GM12892 (cell line): ENCODE results near the gene CDHR3.

ENCODE experiments used
- POLR2A ChIP-seq: IDR thresholded peaks from 2 replicates; pipeline ENCODE4 v1.6.1; 2011; ENCODE audit warnings: low read depth, low read length, control low read depth
- TAF1 ChIP-seq: IDR thresholded peaks from 2 replicates; pipeline ENCODE4 v1.6.1; 2011; ENCODE audit warnings: low read depth, mild to moderate bottlenecking, control low read depth, low read length, borderline replicate concordance

DNA sequence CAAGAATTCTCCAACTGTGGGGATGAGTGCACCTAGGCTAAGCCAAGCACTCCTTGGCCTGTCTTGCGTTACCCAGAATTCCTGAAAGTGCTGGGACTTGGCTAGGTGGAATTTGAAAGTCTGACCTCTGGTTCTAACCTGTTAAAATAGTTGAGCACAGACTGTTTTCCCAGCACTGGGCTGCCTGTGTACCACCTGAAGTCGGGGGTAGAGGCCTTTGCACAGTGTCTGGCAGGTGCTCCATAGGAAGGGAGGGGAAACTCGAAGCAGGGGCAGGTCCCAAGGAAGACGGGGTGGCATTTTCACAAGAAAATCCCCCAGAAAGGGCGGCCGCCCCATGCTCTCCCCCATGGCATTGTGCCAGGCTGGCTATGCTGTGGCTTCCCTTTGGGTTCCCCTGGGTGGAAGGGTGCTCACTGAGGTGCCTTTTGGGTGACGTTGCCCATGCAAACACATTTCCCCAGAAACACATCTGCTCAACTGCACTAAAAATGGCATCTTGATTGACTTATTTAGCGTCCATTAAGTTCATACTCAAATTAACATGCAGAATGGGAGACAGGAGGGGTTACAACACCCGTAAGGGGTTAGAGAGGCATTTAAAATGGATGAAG, 86.2 kb downstream of the CDHR3 start:
- TF ChIP-seq POLR2A: no peak
- TF ChIP-seq TAF1: no peak
